Esophagus squamous epithelium (tissue), 4 donors: ENCODE data around the gene LTF.
"Not testable (repeated sequence)": the region's sequence is repeated elsewhere in the genome, so short reads cannot be mapped to it uniquely, and the experiment has no call there.

ENCODE experiments used
- POLR2A ChIP-seq, 4 donors: fragments of 450-650 bp; IDR thresholded peaks; one replicate each; pipeline ENCODE4 v1.6.1; 2017; ENCODE audit warnings: antibody characterized with exemption in 4 of 4, mild to moderate bottlenecking in 4 of 4, moderate library complexity in 3 of 4
- TF ChIP-seq, protein P1 (sequence below), 6 experiments: fragments of 450-650 bp in 4 of 6; fragments of 200-600 bp in 2 of 6; sonication (generic) in 2 of 6; IDR thresholded peaks; one replicate each; pipeline ENCODE4 v1.5.1; 2016 to 2019; ENCODE audit warnings: antibody characterized with exemption in 6 of 6, mild to moderate bottlenecking in 4 of 6, moderate library complexity in 4 of 6

- not testable (repeated sequence) for TF ChIP-seq POLR2A (IDR thresholded peaks at IDR 0.05)
- TF ChIP-seq, protein P1, sequence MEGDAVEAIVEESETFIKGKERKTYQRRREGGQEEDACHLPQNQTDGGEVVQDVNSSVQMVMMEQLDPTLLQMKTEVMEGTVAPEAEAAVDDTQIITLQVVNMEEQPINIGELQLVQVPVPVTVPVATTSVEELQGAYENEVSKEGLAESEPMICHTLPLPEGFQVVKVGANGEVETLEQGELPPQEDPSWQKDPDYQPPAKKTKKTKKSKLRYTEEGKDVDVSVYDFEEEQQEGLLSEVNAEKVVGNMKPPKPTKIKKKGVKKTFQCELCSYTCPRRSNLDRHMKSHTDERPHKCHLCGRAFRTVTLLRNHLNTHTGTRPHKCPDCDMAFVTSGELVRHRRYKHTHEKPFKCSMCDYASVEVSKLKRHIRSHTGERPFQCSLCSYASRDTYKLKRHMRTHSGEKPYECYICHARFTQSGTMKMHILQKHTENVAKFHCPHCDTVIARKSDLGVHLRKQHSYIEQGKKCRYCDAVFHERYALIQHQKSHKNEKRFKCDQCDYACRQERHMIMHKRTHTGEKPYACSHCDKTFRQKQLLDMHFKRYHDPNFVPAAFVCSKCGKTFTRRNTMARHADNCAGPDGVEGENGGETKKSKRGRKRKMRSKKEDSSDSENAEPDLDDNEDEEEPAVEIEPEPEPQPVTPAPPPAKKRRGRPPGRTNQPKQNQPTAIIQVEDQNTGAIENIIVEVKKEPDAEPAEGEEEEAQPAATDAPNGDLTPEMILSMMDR (IDR thresholded peaks at IDR 0.05), result not testable (repeated sequence)
These were observed 38.2 kb downstream of the LTF start for GRCh38 chr3:46426476-46426875.
